GM12873 (cell line): ENCODE measurements around the gene DFFB.

Experiments used
- CTCF ChIP-seq: IDR thresholded peaks from 2 replicates; pipeline ENCODE4 v1.5.1; 2012; ENCODE audit warnings: low read depth, mild to moderate bottlenecking, moderate library complexity, low read length, control low read depth; ENCODE audit not compliant: insufficient read depth; ENCODE audit errors: missing control alignments

The DFFB gene

DNA sequence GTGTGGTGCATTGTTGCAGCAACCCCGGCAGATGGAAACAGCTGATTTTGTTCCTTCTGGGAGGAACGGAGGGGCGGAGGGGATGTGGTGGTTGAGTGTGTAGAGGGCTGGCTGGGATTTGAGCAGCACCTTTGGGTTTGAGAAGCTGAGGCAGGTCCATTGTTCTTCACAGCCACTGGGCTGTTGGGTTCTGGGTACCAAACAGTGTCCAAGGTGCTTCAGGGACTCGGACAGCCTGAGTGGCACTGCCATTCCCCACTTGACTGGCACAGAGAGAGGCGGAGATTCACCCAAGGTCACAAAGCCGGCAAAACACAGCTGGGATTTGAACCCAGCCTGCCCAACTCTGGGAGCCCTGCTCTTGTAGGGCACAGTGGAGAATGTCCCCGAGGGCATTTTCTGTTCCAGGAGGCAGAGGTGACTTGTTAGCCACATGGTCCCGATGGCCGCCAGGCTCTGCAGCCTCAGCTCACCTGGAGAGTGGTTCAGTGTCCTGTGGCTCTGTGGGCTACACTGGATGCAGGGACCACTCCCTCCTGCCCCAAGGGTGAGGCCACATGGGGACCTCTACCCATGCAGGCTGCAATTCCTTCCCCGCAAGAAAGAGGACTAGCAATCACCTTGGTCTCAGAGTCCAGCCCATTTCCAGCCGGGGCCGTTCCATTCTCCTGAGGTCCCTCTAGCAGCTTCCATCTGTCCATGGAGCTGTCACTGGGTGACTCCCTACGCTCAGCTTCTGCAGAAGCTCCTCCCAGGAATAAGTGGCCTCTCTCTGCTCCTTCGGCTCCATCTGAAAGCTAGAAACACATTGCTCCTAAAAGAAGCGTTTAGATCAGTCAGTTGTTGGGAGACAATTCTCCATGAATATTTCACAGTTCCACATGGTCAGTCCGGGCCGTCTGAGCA lies 74.0 kb downstream of the DFFB start:
- no peak for TF ChIP-seq CTCF

DNA sequence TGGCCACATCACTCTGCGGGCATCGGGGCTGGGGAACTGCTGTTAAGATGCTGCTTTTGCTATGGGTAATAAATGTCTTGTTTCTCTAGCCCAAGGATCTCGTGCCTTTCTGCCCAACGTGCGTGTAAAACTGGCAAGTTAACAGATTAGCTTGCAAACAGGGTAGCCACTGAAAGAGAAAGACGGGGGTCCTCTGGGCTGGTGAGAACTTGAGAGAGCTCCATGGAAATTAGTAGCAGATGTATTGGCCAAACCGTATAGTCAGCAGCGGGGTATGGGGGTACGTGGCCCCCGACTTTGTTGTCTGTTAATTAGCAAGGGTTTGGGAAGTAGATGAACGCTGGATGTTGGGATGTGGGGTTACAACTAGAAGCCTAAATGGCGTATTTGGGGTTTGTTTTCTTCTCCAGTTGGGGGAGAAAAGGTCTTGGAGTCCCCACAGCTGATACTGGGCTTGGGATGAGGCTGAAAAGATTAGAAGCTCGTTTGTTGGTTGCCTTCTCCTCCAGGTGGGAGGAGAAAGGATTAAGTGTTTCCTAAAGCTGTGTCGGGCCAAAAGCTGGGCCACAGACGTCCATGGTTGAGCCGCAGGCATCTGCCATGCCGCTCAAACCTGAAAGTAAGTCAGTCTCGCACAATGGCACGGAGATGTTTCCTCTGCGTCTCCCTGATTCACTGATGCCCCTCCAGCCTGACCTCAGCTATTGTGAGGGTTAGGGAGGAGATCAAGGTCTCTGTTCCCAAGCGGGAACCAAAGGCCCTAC lies 75.1 kb downstream of the DFFB start:
- no peak for TF ChIP-seq CTCF
